ENCODE data around the gene TENM4. TPM values are rescaled to one million over a fixed set of nuclear protein-coding genes. Genes with fewer than 3 reads are reported as not detected.
"Not testable (repeated sequence)": the region's sequence is repeated elsewhere in the genome, so short reads cannot be mapped to it uniquely, and the experiment has no call there.

Gene TENM4
- total and polyA plus RNA-seq, 2 experiments from 2014 or later, result 19.0 to 105 TPM

GRCh38 chr11:78889698-78890097 is 551.1 kb downstream of the TENM4 start:
- Histone ChIP-seq H3K27me3 (no peaks in the 10 kb centered on the region), H3K9me3 (ENCODE audit: low read depth) (no peaks in the 10 kb centered on the region), H3K36me3 (no peaks in the 10 kb centered on the region), H3K4me3 (no peak overlapping the region), H3K27ac (no peak overlapping the region), H3K4me1 (ENCODE audit: low read depth) (peaks cover 6% of the 10 kb centered on the region)
- TF ChIP-seq CTCF (IDR thresholded peaks at IDR 0.05; ENCODE audit: low read depth, low read length), result no peak
- no peak for DNase-seq (ENCODE audit: low read depth in 1 of 2, low spot score in 1 of 2)

- peaks cover 3% of the 10 kb centered on the region for H3K36me3 ChIP-seq
- no peak overlapping the region for H3K4me3 ChIP-seq
- H3K4me1 ChIP-seq (ENCODE audit: low read depth), result peaks cover 6% of the 10 kb centered on the region
- DNase-seq (ENCODE audit: low read depth in 1 of 2, low spot score in 1 of 2), result peak; percentile 3 to 83
- H3K27ac ChIP-seq, result no peak overlapping the region
- no peak for TF ChIP-seq CTCF (IDR thresholded peaks at IDR 0.05; ENCODE audit: low read depth, low read length)
- no peaks in the 10 kb centered on the region for H3K9me3 ChIP-seq (ENCODE audit: low read depth)
- no peaks in the 10 kb centered on the region for H3K27me3 ChIP-seq
These were observed 554.2 kb downstream of the TENM4 start for GRCh38 chr11:78886616-78887015.

GRCh38 chr11:78884761-78885160 is 556.1 kb downstream of the TENM4 start:
- Histone ChIP-seq H3K4me3 (no peak overlapping the region), H3K27me3 (no peaks in the 10 kb centered on the region), H3K9me3 (ENCODE audit: low read depth) (no peaks in the 10 kb centered on the region), H3K4me1 (ENCODE audit: low read depth) (peaks cover 6% of the 10 kb centered on the region), H3K36me3 (peaks cover 3% of the 10 kb centered on the region), H3K27ac (no peak overlapping the region)
- no peak for DNase-seq (ENCODE audit: low read depth in 1 of 2, low spot score in 1 of 2)
- TF ChIP-seq CTCF (IDR thresholded peaks at IDR 0.05; ENCODE audit: low read depth, low read length), result no peak

GRCh38 chr11:78883506-78883905 is 557.3 kb downstream of the TENM4 start:
- no peak overlapping the region for H3K27ac ChIP-seq
- H3K4me1 ChIP-seq (ENCODE audit: low read depth), result peaks cover 6% of the 10 kb centered on the region
- peaks cover 3% of the 10 kb centered on the region for H3K36me3 ChIP-seq
- no peaks in the 10 kb centered on the region for H3K9me3 ChIP-seq (ENCODE audit: low read depth)
- H3K27me3 ChIP-seq, result no peaks in the 10 kb centered on the region
- DNase-seq (ENCODE audit: low read depth in 1 of 2, low spot score in 1 of 2), result no peak
- no peak for TF ChIP-seq CTCF (IDR thresholded peaks at IDR 0.05; ENCODE audit: low read depth, low read length)
- H3K4me3 ChIP-seq, result no peak overlapping the region

GRCh38 chr11:78879094-78879980 is 561.5 kb downstream of the TENM4 start:
- H3K27me3 ChIP-seq, result not testable (repeated sequence)

GRCh38 chr11:78878631-78879030 is 562.2 kb downstream of the TENM4 start:
- Histone ChIP-seq H3K27ac (no peak overlapping the region), H3K36me3 (no peaks in the 10 kb centered on the region), H3K9me3 (ENCODE audit: low read depth) (no peaks in the 10 kb centered on the region), H3K4me1 (ENCODE audit: low read depth) (no peaks in the 10 kb centered on the region), H3K4me3 (no peak overlapping the region), H3K27me3 (no peaks in the 10 kb centered on the region)
- TF ChIP-seq CTCF (IDR thresholded peaks at IDR 0.05; ENCODE audit: low read depth, low read length), result no peak
- no peak for DNase-seq (ENCODE audit: low read depth in 1 of 2, low spot score in 1 of 2)

More at GRCh38 chr11:78879094-78879980, 561.5 kb downstream of the TENM4 start:
- H3K27ac ChIP-seq; DNase-seq (ENCODE audit: low read depth in 1 of 2, low spot score in 1 of 2); H3K4me3 ChIP-seq; H3K36me3 ChIP-seq; H3K4me1 ChIP-seq (ENCODE audit: low read depth); H3K9me3 ChIP-seq (ENCODE audit: low read depth): not testable (repeated sequence)

Measured in cardiac muscle cell (in vitro differentiated cells and primary cell).